GM21390 (cell line): ENCODE results near the gene ALDH3A2.
"Not testable (repeated sequence)": the region's sequence is repeated elsewhere in the genome, so short reads cannot be mapped to it uniquely, and the experiment has no call there.

Experiments used
- ATAC-seq: cut with Tn5 transposase; IDR thresholded peaks from one replicate; pipeline ENCODE4 v1.9.1; 2021; ENCODE audit not compliant: unreplicated experiment

The ALDH3A2 gene

DNA sequence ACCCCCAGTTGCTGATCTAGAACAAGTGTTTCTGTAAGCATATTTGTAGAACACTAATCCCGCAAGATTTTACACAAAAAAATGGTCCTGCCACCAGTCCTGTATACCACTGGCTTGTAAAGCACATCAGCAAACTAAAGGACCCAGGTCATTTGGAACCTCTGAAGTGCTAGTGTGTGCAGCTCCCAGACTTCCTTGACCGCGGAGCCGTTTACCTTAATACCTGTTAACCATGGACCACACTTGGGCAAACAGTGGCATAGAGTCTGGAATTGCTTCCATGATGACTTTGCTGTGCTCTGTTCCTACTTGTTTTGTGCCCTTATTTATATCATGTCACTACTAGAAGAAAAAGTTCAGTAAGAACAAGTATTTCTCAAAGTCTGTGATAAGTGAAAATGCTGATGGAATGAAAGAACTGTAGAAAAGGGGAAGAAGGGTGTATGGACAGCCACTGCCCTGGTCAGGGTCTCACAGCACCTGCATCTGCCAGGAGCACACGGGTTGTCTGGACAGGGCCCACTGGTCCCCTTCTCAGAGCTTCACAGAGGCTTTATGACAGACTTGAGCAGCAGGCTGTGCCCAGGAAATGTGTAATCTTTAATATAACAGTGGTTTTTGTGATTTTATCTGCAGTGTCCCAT, 29.3 kb downstream of the ALDH3A2 start:
- ATAC-seq: no peak

DNA sequence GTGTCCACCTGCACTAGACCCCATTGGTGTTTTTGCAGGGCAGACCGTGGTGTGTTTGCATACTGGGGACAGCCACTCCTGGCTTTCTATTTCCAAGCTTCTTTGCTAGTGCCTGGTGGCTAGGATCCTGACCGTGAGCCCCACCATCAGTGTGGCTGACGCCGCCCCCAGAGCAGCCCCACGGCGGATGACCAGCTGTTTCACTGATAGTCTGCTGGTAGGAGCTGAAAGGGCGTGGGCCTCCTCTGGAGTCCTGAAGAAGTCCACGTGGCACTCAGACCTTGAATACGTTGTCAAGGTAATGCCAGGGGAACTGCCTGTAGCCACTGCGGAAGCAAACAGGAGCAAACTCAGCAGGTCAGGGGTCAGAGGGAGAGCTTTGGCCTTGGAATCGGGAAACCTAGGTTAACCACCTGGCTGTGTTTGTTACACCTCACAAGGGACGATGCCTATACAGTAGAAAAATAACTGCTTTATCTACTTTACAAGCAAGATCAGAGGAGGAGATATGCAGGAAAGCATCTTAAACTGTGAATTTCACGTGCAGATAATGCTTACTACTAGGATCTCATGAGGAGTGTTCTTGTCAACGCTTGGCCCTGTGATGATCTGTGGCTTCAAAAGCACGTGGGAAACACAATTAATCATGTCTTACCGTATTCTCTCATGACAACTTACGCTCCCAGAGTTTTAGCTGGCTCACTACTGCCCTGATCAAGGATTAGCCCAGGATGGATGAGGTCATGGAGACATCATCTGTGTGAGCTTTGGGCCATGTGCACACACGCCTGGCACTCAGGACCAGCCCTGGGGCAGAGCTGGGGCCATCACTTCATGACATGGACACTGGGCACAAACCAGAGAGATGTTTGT, 30.3 kb downstream of the ALDH3A2 start:
- ATAC-seq: no peak

DNA sequence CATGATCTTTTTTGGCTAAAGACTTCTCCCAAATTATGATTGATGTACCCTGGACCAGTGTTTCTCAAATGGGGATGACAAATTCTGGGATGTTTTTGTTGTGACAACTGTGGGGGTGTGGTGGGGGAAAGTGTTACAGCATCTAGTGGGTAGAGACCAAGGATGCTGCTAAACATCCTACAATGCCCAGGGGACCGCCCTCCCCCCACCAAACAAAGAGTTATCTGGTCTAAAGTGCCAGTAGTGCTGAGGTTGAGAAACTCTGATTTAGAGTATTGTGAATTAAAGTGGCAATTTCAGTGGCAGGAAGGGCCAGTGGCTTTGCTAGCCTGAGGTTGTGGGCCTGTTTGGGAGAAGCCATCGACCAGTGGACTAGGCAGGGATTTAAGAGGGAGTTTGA, 34.6 kb downstream of the ALDH3A2 start:
- no peak for ATAC-seq

DNA sequence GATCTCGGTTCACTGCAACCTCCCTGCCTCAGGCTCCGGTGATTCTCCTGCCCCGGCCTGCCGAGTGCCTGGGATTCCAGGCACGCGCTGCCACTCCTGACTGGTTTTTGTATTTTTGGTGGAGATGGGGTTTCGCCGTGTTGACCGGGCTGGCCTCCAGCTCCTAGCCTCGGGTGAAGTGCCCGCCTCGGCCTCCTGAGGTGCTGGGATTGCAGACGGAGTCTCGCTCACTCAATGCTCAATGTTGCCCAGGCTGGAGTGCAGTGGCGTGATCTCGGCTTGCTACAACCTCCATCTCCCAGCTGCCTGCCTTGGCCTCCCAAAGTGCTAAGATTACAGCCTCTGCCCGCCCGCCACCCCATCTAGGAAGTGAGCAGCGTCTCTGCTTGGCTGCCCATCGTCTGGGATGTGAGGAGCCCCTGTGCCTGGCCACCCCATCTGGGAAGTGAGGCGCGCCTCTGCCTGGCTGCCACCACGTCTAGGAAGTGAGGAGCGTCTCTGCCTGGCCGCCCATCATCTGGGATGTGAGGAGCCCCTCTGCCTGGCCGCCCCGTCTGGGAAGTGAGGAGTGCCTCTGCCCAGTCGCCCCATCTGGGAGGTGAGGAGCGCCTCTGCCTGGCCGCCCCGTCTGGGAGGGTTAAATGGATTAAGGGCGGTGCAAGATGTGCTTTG, 36.5 kb downstream of the ALDH3A2 start:
- ATAC-seq: not testable (repeated sequence)

DNA sequence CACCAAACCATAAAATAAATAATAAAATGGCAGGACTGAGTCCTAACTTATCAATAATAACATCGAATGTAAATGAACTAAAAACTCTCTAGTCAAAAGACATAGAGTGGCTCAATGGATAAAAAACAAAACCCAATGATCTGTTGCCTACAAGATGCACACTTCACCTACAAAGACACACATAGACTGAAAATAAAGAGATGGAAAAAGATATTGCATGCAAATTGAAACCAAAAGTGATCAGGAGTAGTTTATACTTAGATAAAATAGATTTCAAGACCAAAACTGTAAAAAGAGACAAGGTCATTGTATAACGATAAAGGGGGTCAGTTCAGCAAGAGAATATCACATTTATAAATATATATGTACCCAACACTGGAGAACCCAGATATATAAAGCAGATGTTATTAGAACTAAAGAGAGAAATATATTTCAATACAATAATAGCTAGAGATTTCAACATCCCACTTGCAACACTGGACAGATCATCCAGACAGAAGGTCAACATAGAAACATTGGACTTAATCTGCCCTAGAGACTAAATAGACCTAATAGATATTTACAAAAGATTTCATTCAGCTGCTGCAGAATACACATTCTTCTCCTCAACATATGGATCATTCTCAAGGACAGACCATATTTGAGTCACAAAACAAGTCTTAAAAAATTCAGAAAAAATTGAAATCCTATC, 38.0 kb downstream of the ALDH3A2 start:
- no peak for ATAC-seq

DNA sequence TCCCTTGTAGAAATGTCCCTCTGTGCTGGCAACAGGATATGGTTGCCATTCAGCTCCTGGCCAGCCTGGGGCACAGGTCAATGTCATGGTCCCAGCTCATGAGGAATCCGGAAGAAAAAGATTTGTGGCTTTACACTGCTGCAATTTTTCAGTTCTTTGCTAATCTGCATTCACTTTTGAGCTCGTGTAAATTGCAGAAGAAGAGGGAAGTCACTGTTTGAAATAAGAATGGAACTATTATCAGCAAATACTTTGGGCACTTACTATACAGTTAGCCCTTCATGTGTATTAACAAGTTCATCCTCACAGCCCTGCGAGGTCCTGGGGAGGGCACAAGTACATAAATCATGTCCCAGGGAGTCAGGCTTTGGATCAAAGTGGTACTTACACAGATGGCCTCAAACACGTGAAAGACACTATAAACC, 53.7 kb downstream of the ALDH3A2 start:
- no peak for ATAC-seq

DNA sequence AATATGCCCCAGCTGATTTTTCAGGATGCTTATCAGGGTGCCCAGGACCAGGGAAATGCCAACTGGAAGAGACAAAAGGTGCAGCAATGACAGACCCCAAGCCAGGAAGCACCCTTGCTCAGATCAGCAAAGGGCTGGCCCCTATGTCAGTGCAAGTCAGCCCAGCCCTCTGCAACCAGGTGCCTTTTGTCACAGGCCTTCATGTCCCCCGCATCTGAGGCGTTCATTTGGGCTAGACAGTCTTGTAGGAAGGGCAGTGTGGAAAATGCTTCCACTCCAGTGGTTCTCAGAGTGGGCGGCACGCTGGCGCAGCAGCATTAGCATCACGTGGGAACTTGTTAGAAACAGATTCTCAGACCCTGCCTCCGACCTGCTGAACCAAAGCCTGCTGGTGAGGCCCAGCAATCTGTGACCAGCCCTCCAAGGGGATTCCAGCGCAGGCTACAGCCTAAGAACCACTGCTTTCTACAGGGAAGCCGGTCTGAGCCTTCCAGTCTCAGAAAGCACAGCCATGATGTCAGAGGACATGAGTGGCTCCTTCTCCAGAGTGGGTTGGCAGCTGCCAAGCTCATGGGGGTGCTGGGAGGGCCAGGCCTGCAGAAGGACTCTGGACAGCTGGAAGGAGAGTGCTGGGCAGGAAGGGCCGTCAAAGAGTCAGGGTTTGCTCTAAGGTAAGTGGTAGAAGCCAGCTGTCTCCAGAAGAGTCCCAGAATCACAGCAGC, 54.7 kb downstream of the ALDH3A2 start:
- no peak for ATAC-seq

DNA sequence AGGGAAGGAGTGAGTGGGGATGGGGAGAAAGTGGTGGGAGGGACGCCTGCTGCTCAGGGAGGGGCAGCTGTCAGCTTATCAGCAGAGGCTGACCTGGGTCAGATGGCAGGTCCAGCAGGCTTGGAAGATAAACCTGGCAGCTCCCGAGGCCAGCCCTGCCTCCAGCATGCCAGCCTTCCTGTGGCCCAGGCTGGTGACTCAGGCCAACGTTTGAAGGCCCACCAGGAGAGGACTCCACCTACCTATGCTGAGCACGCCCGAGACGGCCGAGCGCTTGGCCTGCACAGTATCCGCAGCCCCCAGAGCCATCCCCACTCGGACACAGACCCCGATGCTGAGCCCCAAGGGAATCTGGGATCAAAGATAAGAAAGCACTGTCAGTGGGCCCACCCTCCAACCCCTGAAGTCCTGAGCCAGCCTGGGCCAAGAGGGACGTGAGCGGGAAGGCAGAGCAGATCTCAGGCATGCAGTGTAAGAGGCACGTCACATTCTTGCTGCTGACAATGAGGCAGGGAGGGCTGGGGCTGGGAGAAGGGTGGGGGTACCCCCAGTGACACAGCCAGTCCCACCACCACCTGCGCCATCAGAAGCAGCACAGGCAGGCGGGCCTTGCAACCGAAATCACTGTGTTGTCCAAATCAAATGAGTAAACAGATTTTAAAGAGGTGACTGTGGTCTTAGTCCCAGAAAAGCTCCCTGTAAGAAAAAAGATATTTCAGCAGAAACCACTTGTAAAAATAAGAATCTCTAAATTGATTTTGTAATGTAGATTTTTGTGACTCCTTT, 55.5 kb downstream of the ALDH3A2 start:
- no peak for ATAC-seq

DNA sequence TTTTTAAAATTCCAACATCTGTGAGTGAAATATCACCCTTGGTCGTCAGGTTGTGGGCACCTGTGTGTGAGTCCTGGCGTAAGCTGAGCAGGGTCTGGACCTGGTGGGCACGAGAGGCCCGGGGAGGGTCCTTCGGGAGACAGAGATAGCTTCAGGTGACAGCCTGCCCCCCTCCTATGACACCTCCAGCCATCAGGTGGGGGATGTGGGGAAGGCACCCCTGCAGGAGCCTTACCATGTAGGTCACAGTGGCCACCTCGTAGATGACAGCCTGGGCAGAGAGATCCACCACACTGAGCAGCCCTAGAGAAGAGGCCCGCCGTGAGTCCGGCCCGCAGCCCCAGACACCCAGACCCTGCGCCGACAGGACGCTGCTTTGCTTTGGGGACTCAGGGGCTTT, 56.6 kb downstream of the ALDH3A2 start:
- no peak for ATAC-seq

DNA sequence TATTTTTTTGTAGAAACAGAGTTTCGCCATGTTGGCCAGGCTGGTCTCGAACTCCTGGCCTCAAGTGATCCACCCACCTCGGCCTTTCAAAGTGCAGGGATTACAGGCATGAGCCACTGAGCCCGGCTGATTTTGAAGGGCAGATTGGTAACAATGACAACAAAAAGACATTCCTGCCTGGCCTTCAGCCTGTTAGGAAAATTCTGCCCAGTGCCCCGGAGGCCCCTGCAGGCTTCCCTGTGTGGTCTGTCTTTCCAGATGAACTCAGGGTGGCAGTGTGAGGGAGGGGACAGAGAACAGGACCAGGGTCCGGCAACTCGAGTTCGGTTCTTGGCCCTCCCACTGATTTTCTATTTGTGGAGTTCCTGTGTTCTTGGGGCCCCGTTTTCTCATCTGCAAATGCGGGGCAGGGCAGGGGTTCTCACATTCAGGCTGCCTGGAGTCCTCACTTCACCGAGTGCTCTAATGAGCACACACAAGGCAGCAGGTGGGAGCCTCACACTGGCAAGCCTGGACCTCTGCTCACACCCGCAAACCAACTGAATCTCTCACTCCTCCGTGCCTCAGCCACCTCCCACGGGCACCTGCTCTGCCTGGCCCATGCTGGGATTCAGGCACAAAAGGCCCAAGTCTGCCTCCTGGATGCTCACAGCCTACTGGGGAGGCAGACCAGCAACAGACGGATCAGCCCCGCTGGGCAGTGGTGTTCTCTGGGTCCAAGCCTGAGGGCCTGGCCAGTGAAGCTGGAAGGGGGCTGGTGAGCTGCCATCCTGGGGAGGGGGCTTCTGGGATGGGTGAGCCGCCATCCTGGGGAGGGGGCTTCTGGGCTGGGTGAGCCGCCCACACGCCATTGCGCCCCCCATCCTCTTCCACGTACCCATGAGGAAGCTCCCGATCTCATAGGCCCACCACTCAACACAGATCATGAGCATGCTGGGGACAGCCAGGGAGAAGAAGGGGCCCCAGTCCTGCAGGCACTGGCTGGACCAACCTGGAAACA, 57.5 kb downstream of the ALDH3A2 start:
- no peak for ATAC-seq

DNA sequence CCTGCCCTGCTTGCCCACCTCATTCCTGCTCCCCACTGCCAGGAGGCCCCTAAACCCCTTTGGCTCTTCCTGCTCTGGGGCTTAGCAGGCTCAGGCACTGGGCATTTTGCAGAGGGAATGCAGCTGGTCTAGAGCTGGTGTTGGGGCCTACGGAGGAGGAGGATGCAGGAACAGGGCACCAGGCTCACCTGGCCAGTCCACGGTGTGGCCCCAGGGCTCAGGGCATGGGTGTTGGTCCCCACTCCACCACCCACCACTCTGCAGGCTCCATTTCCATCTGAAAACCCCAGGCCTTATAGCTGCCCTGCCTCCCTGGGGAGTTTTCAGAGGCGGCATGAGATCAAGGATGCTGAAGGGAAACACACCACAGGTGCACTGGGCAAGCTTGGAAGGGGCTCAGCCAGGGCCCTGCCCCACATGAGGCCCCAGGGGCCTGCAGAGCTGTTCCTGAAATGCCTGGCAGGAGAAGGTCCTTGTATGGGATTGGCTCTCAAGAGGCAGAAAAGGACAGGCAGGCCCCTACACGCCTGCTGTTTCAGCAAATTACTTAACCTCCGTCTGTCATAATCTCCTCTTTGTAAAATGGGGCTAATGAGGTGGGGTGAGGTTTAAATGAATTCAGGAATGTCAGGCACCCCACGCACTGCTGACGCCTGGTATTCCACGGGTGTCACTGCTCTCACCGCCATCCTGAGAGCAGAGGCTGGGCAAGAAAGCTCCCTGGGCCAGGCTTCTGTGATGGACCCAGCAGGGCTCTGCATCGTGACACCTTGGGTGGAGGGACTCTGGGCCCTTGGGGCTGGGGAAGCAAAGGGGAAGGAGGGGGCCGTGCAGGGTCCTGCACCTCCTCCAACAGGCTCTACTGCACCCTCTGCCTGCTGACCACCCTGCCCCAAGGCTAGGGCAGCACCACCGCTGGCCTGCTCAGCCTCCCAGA, 58.5 kb downstream of the ALDH3A2 start:
- ATAC-seq: no peak

DNA sequence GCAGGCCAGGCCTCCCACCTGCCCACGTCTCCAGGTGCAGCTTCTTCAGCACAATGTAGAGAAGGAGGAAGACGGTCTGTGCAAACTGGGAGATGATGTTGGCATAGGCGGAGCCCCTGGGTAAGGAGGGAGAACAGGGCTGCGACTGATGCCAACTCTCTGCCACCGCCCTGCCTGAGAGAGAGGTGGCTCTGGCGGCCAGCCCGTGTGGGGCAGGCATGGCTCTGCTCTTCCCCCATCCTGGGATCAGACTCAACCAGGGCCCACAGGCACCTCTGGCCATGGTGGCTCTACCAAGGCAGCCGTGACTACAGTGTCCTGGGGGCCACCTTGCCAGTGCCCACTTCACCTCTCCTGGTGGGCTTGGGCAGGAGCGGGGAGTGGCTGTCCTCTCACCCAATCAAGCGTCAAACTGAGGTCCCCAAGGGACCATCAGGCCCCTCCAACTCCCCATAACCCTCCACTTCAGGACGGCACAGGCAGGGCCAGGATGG, 59.2 kb downstream of the ALDH3A2 start:
- no peak for ATAC-seq

DNA sequence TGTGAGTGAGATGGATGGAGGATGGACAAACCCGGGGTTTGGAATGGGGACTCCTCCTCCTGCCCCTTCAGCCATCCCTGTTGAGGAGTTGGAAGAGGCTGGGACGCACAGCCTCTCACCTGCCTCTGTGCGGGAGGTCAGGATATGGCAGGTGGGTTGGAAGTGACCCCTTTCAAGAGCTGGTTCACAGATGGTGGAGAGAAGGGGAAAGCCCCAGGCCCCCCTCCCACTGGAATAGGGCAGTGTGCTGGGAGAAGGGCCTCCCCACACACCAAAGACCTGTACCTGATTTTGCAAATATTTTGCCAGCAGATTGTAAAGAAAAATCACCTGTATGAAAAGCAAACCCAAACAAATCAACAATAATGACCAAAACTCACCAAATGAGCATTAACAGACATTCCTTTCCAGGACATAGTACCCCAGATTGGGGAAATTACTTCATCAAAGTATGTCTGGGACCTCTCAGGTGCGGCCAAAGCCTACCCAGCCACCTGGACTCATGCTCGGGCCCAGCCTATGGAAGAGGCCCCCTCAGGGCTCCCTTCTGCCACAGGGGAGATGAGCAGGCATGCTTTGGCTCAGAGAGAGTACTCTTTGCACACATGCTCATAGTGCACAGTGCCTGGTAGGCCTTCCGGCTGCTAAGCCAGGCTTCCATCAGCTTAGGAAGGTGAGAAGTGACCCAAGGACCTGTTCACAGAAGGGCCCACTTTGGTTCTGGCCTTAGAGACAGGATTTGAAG, 60.1 kb downstream of the ALDH3A2 start:
- no peak for ATAC-seq

DNA sequence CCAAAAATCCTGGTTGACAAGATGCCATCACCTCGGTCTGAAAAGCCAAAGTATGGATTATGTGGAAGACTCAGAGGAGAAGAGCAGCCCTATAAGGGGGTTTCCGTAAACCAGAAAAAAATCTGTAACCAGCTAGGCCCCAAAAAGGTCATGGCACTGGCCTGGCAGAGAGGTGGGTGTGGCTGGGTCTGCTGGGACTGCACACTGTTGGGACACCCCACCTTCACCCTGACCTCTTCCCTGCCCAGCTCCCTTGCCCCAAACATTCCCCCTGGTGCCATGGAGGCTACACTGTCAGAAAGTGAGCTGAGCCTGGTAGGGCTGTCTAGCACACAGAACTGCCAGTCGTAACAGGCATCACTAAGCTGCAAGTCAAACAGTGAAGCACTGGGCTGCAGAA, 61.3 kb downstream of the ALDH3A2 start:
- ATAC-seq: no peak

DNA sequence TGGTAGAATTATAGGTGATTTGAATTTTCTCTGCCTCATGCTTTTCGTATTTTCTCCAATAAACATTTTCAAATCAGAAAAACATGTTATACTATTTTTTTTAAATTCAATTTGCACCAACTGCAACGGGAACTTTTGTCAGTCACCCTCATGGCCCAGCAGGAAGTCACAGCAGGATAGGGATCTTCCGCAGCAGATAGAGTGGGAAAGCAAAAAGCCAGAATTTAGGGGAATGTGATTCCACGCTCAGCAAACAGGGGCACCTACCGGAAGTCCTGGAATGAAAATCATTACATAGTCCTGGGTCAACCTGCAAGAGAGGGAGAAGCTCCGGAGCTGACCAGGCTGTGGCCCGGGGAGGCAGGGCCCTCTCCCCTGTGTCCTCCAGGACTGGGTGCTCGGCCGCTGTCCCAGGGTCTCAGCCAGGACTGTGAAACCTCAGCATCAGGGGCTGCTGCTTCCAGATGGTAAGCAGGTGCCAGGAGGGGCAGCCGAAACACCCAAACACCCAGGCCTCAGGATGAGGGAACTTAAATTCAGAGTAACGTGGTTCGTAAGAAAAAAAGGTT, 64.0 kb downstream of the ALDH3A2 start:
- no peak for ATAC-seq

DNA sequence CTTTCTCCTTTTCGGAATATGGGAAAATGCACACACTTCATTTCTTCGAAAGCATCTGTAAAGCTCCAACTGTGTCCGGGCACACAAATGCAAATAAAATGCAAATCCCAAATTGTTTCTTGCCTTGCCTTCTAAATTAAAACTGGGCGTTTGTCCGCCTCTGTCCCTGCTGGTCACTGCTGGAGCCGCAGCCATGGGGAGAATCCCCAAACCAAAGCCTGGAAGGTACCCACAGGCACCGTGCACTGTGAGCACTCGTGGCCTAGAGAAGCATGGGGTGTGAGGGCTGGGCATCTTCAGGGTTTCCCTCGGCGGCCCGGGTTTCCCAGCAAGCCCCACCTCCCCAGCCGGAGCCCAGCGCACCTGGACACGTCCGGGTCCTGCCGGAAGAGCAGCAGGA, 64.9 kb downstream of the ALDH3A2 start:
- no peak for ATAC-seq
